Inferior parietal cortex (tissue), 1 donor: ENCODE results near the gene KIR2DL3.

Experiments used
- DNase-seq: peaks from one replicate; pipeline ENCODE4 v3.0.0-alpha.2; 2016; ENCODE audit errors: extremely low spot score

Gene KIR2DL3

DNA sequence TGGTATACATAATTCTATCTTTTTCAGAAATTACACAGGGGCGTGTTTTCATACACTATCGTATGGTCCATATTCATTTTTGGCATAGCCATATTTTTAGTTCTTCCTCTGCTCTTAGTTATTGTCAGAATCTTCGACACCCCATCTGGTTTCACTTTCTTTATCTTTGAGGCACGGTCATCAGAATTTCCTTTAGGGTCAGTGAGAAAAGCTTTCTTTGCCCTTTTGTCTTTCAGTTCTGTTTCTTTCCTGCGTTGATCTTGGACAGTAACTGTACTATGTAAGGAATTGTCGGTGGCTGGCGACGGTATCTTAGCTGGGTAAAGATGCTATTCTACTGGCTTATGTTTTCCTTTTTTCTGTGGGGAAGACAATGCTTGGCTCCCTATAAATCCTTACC is 54.5 kb downstream of the KIR2DL3 start:
- no peak for DNase-seq

DNA sequence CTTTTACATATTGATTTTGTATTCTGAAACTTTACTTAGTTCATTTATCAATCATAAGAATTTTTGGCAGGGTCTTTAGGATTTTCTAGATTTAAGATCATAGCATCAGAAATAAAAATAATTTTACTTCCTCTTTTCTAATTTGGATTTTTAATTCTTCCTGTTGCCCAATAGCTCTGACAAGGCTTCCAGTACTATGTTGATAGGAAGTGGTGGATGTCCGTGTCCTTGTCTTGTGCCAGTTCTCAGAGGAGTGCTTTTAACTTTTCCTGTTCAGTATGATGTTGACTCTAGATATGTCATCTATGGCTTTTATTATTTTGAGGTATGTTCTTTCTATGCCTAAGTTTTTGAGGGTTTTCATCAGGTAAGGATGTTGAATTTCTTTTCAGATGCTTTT is 57.4 kb downstream of the KIR2DL3 start:
- DNase-seq = no peak
